ENCODE measurements around the gene DHRS7C.

- TF ChIP-seq CTCF (IDR thresholded peaks at IDR 0.05), result no peak
- no peak for TF ChIP-seq POLR2A (IDR thresholded peaks at IDR 0.05)
Observed at GRCh38 chr17:9813166-9813565, 21.8 kb upstream of the DHRS7C start.

Data from heart left ventricle (tissue), 13 donors.